SK-N-MC (cell line): ENCODE data around the gene RAET1G.
"Not testable (repeated sequence)": the region's sequence is repeated elsewhere in the genome, so short reads cannot be mapped to it uniquely, and the experiment has no call there.

Experiments
- DNase-seq: peaks from one replicate; pipeline ENCODE4 v3.0.0-alpha.2; 2011; ENCODE audit warnings: low read depth, low spot score
- H3K27ac ChIP-seq: fragments of 200-600 bp; sonication (generic); 2 replicates; pipeline ENCODE4 v1.5.1; 2016; ENCODE audit warnings: mixed run types
- H3K36me3 ChIP-seq: fragments of 200-600 bp; sonication (generic); 2 replicates; pipeline ENCODE4 v1.6.1; 2017; ENCODE audit warnings: antibody characterized with exemption, low read length, mixed read lengths; ENCODE audit not compliant: insufficient read depth
- H3K4me3 ChIP-seq: fragments of 200-600 bp; sonication (generic); 2 replicates; pipeline ENCODE4 v1.5.1; 2016
- H3K9ac ChIP-seq: fragments of 200-600 bp; sonication (generic); 2 replicates; pipeline ENCODE4 v1.8.0; 2017; ENCODE audit warnings: mixed run types, mixed read lengths; ENCODE audit not compliant: insufficient read length
- H3K9me3 ChIP-seq: fragments of 200-600 bp; sonication (generic); 2 replicates; pipeline ENCODE4 v1.6.1; 2017; ENCODE audit warnings: low read depth, mild to moderate bottlenecking, antibody characterized with exemption, low read length, moderate library complexity, mixed read lengths
- EZH2 ChIP-seq: fragments of 200-600 bp; sonication (generic); IDR thresholded peaks from one replicate; pipeline ENCODE4 v1.6.1; 2017; ENCODE audit warnings: antibody characterized with exemption
- FOXP2 ChIP-seq: optimal IDR thresholded peaks from 2 replicates; pipeline ENCODE3; 2011; ENCODE audit warnings: mild to moderate bottlenecking, moderate library complexity; ENCODE audit not compliant: insufficient read depth; ENCODE audit errors: extremely low read length, control extremely low read depth
- POLR2AphosphoS5 ChIP-seq: IDR thresholded peaks from 2 replicates; pipeline ENCODE4 v1.6.1; 2012; ENCODE audit warnings: mild to moderate bottlenecking, low read depth, low read length, borderline replicate concordance

RAET1G gene

GRCh38 chr6:149942461-149942829, 19.5 kb upstream of the RAET1G start:
- Histone ChIP-seq H3K4me3 (peak overlapping the region; percentile 83), H3K27ac (no peak overlapping the region), H3K9me3 (no peaks in the 10 kb centered on the region), H3K36me3 (no peaks in the 10 kb centered on the region), H3K9ac (peak overlapping the region; percentile 30)
- no peak for TF ChIP-seq POLR2AphosphoS5
- no peak for TF ChIP-seq FOXP2
- TF ChIP-seq EZH2, result no peak
- no peak for DNase-seq

GRCh38 chr6:149941583-149942460, 18.9 kb upstream of the RAET1G start, which contains the start of gene ULBP2:
Gene ULBP2, plus strand, starts transcription at chr6:149942014. Its CDS starts 59 bp downstream, at chr6:149942073.
- peak within 1 kb of the TSS; percentile 83 for H3K4me3 ChIP-seq
- peak within 1 kb of the TSS; percentile 30 for H3K9ac ChIP-seq
- no peak within 1 kb of the TSS for H3K27ac ChIP-seq
- H3K9me3 ChIP-seq, result no peaks in the 10 kb centered on the region
- H3K36me3 ChIP-seq, result no peaks in the 10 kb centered on the region
- TF ChIP-seq EZH2 (no peak), FOXP2 (no peak), POLR2AphosphoS5 (peak; percentile 30; the same call in 1 of the 2 replicates)
- peak; percentile 53 for DNase-seq

DNA sequence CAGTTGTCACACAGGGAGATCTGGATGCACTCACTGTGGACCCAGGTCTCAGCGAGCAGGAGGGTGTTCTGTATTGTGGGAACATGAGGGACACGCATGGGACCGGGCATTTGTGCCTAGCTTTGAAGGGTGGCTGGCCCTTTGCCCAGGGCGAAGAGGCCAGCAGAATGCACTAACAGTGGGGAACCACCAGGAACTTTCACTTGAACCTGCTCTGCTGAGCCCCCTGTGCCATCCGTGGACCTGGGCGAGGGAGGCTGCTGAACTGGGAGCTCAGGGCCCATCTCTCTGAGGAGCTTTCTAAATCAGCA, 17.7 kb upstream of the RAET1G start:
- Histone ChIP-seq H3K27ac (no peak overlapping the region), H3K4me3 (no peak overlapping the region), H3K9me3 (no peaks in the 10 kb centered on the region), H3K36me3 (no peaks in the 10 kb centered on the region), H3K9ac (no peak overlapping the region)
- DNase-seq, result no peak
- no peak for TF ChIP-seq POLR2AphosphoS5
- no peak for TF ChIP-seq FOXP2
- no peak for TF ChIP-seq EZH2

DNA sequence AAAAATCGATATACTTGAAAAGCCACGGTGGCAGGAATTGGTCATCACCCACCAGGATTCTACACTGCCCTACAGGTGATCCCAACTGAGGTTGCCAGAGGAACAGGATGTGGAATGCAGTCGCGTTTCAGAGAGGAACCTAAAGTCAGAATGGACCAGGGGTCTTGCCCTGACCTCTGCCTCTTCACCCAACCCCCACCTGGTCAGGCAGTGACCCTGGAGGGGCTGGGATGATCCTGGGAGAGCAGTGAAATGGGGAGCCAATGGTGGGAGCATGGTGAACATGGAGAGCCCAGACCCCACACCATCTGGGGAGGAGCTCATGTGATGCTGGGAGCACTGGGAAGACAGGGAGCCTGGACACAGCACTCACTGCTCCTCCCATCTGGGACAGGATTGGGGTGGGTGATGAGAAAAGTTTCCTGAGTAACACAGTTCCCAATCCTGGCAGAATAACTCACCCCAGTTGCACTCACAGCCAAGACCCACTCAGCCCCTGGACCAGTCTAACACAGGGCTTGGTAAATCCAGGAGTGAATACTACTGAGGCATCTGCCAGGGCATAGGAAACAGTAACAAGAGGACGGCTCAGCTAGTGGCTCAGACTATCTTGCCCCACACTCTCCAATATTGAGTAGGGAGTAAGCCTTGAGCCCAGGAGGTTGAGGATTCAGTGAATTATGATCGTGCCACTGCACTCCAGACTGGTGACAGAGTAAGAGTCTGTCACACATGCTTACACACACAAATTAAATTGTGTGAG, 17.2 kb upstream of the RAET1G start:
- Histone ChIP-seq H3K4me3 (no peak overlapping the region), H3K9me3 (no peaks in the 10 kb centered on the region), H3K9ac (no peak overlapping the region), H3K27ac (no peak overlapping the region), H3K36me3 (no peaks in the 10 kb centered on the region)
- TF ChIP-seq POLR2AphosphoS5, result no peak
- no peak for TF ChIP-seq EZH2
- TF ChIP-seq FOXP2, result no peak
- DNase-seq, result no peak

DNA sequence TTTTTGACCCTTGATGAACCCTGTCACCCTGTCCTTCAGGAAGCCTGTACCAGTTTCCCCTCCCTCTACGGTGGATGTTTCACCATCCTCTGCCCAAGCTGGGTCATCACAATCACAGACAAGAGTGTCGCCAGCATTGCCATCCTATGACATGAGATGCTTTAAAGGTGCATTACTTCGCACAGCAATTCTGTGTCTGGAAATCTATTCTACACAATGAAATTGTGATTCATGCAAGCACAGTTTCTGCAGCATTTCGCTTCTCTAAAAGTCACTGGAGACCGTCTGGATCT, 16.4 kb upstream of the RAET1G start:
- Histone ChIP-seq H3K27ac (no peak overlapping the region), H3K9me3 (no peaks in the 10 kb centered on the region), H3K4me3 (no peak overlapping the region), H3K36me3 (no peaks in the 10 kb centered on the region), H3K9ac (no peak overlapping the region)
- TF ChIP-seq EZH2, result no peak
- DNase-seq, result no peak

DNA sequence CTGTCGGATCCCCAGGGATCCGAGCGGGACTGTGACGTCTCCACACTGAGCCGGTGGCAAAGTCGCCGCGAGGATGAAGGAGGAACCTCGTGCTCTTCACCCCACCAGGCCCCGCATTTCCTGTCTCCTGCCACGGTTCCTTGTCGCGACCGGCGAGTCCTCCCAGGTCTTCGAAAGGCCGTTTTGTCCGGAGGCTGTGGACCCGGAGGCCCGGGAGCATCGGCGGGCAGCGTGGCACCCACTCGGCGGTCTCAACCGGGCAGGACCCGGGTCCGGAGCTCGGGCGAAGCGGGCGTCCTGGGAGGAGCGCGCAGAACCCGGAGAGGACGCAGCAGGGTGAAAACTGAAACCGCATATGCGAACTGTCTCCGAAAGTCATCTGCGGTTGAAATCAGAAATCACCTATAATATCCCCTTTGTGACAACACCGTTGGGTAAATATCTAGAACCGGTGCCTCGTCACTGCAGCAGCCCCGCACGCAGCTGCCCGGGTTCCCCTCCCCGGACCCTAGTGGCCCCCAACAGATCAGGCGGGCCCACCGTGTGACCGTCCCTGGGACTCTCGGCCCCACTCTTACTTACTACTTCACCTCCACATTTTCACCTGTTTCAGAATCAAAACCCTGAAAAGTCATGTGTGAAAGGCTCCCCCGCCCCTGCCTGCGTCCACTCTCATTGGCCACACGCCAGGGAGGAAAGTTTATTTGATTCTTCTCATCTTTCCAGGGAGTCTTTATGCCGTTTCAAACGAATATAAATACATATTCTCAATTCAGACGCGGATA, 15.8 kb upstream of the RAET1G start:
- Histone ChIP-seq H3K27ac (no peak overlapping the region), H3K9me3 (no peaks in the 10 kb centered on the region), H3K9ac (no peak overlapping the region), H3K36me3 (no peaks in the 10 kb centered on the region), H3K4me3 (peak overlapping the region; percentile 64)
- TF ChIP-seq FOXP2, result no peak
- TF ChIP-seq POLR2AphosphoS5, result no peak
- no peak for TF ChIP-seq EZH2
- DNase-seq, result no peak

GRCh38 chr6:149938013-149938570, 15.2 kb upstream of the RAET1G start:
- not testable (repeated sequence) for H3K9me3 ChIP-seq, H3K27ac ChIP-seq, H3K9ac ChIP-seq, H3K36me3 ChIP-seq, DNase-seq
- peak overlapping the region; percentile 64 for H3K4me3 ChIP-seq

GRCh38 chr6:149936743-149937142, 13.8 kb upstream of the RAET1G start:
- Histone ChIP-seq H3K9ac (no peak overlapping the region), H3K27ac (no peak overlapping the region; the same call in 1 of the 2 replicates), H3K36me3 (no peaks in the 10 kb centered on the region), H3K9me3 (no peaks in the 10 kb centered on the region), H3K4me3 (no peak overlapping the region)
- TF ChIP-seq POLR2AphosphoS5 (no peak), FOXP2 (no peak), EZH2 (no peak)
- no peak for DNase-seq
